H4 (cell line): ENCODE results near the gene MPZ. TPM values are rescaled to one million over a fixed set of nuclear protein-coding genes. Genes with fewer than 3 reads are reported as not detected.
"Not testable (repeated sequence)": the region's sequence is repeated elsewhere in the genome, so short reads cannot be mapped to it uniquely, and the experiment has no call there.

Source experiments
- DNase-seq: peaks from one replicate; pipeline ENCODE4 v3.0.0-alpha.2; 2015; ENCODE audit warnings: low spot score
- total RNA-seq: library from RNA; depleted of rRNA; stranded (reverse); fragments of >200 nt; shearing (Covaris generic); gene quantifications from 2 replicates; pipeline ENCODE4 v1.2.3, GENCODE V29; 2014; rRNA removed

MPZ gene
- 0.27 and 0.39 TPM in 2 replicates for total RNA-seq

- no peak for DNase-seq
These were observed at the start of gene MPZ for GRCh38 chr1:161309868-161310267. MPZ (minus strand) TSS chr1:161309968; CDS start chr1:161309905, 63 bp downstream.

- DNase-seq, result no peak
These were observed 49.5 kb upstream of the MPZ start for GRCh38 chr1:161359291-161359690.

- no peak for DNase-seq
These were observed 47.3 kb upstream of the MPZ start for GRCh38 chr1:161357073-161357472.

- DNase-seq, result no peak
These were observed 41.7 kb upstream of the MPZ start for GRCh38 chr1:161351482-161351881.

- no peak for DNase-seq
These were observed 40.9 kb upstream of the MPZ start for GRCh38 chr1:161350671-161351070.

- no peak for DNase-seq
These were observed 33.1 kb upstream of the MPZ start for GRCh38 chr1:161342821-161343220.

GRCh38 chr1:161342177-161342576 lies 32.4 kb upstream of the MPZ start:
- no peak for DNase-seq

- no peak for DNase-seq
These were observed 26.0 kb upstream of the MPZ start for GRCh38 chr1:161335796-161336195.

GRCh38 chr1:161333166-161333565 lies 23.4 kb upstream of the MPZ start:
- no peak for DNase-seq

GRCh38 chr1:161330346-161330745 lies 20.6 kb upstream of the MPZ start:
- DNase-seq, result no peak

- DNase-seq, result no peak
These were observed 14.3 kb upstream of the MPZ start for GRCh38 chr1:161324020-161324419.

GRCh38 chr1:161315841-161316674 lies 6.3 kb upstream of the MPZ start:
- not testable (repeated sequence) for DNase-seq

GRCh38 chr1:161314201-161314981 lies 4.6 kb upstream of the MPZ start, which contains the start of gene SDHC:
SDHC (plus strand) TSS chr1:161314381; CDS start chr1:161314406, 25 bp downstream.
- DNase-seq, result peak; percentile 65

GRCh38 chr1:161313554-161314200 lies 3.9 kb upstream of the MPZ start:
- no peak for DNase-seq

GRCh38 chr1:161311595-161312181 lies 1.9 kb upstream of the MPZ start:
- no peak for DNase-seq

GRCh38 chr1:161307892-161308638 lies 1.7 kb downstream of the MPZ start:
- no peak for DNase-seq

GRCh38 chr1:161307230-161307768 lies 2.5 kb downstream of the MPZ start:
- no peak for DNase-seq

GRCh38 chr1:161305867-161306519 lies 3.8 kb downstream of the MPZ start:
- no peak for DNase-seq

GRCh38 chr1:161304927-161305866 lies 4.6 kb downstream of the MPZ start:
- no peak for DNase-seq
